ENCODE data around the gene ZWILCH. TPM values are rescaled to one million over a fixed set of nuclear protein-coding genes. Genes with fewer than 3 reads are reported as not detected.

The ZWILCH gene
- total and polyA plus RNA-seq, 5 donors from 2014 or later: 10.3 to 15.7 (median 11.6) TPM

- Histone ChIP-seq H3K9me3 (ENCODE audit: control insufficient read depth in 2 of 2, low read length in 2 of 2) (no peaks in the 10 kb centered on the region), H3K27me3 (ENCODE audit: control insufficient read depth, insufficient read depth, low read length) (no peaks in the 10 kb centered on the region), H3K4me3 (ENCODE audit: low read depth, low read length) (no peak overlapping the region), H3K27ac (ENCODE audit: insufficient read depth, low read length, poor library complexity, severe bottlenecking) (no peak overlapping the region), H3K36me3 (ENCODE audit: control insufficient read depth, insufficient read depth, low read length) (peaks cover 12% of the 10 kb centered on the region), H3K4me1 (ENCODE audit: control insufficient read depth, insufficient read depth, low read length, poor library complexity, severe bottlenecking) (no peaks in the 10 kb centered on the region)
- peaks cover 0 to 4% (median 0%) of the 10 kb centered on the region in 4 donors for H3K4me1 Mint-ChIP-seq
- H3K9me3 Mint-ChIP-seq: no peaks in the 10 kb centered on the region
- DNase-seq (no peak), ATAC-seq (ENCODE audit: low read depth in 2 of 2) (no peak)
- no peak overlapping the region for H3K27ac Mint-ChIP-seq
- peaks cover 32% of the 10 kb centered on the region for H3K36me3 Mint-ChIP-seq
- H3K4me3 Mint-ChIP-seq: peak overlapping the region in 2 of 4 donors; percentile 21 to 36
- no peaks in the 10 kb centered on the region for H3K27me3 Mint-ChIP-seq
Observed at GRCh38 chr15:66515901-66516322, 10.8 kb downstream of the ZWILCH start.

GRCh38 chr15:66523926-66524325 lies 18.8 kb downstream of the ZWILCH start:
- no peak for DNase-seq
- H3K36me3 Mint-ChIP-seq: peaks cover 27% of the 10 kb centered on the region
- H3K9me3 ChIP-seq (ENCODE audit: control insufficient read depth in 2 of 2, low read length in 2 of 2): no peaks in the 10 kb centered on the region
- ATAC-seq (ENCODE audit: low read depth in 2 of 2): no peak
- H3K4me1 ChIP-seq (ENCODE audit: control insufficient read depth, insufficient read depth, low read length, poor library complexity, severe bottlenecking): no peaks in the 10 kb centered on the region
- no peaks in the 10 kb centered on the region for H3K4me1 Mint-ChIP-seq
- H3K9me3 Mint-ChIP-seq: no peaks in the 10 kb centered on the region
- peaks cover 38% of the 10 kb centered on the region for H3K36me3 ChIP-seq (ENCODE audit: control insufficient read depth, insufficient read depth, low read length)
- H3K27ac ChIP-seq (ENCODE audit: insufficient read depth, low read length, poor library complexity, severe bottlenecking): no peak overlapping the region
- H3K27me3 Mint-ChIP-seq: no peaks in the 10 kb centered on the region
- H3K4me3 ChIP-seq (ENCODE audit: low read depth, low read length): no peak overlapping the region
- no peak overlapping the region for H3K4me3 Mint-ChIP-seq
- H3K27ac Mint-ChIP-seq: peak overlapping the region in 1 of 3 donors; percentile 47
- H3K27me3 ChIP-seq (ENCODE audit: control insufficient read depth, insufficient read depth, low read length): no peaks in the 10 kb centered on the region

- no peaks in the 10 kb centered on the region for H3K4me1 Mint-ChIP-seq
- no peak overlapping the region for H3K4me3 Mint-ChIP-seq
- Histone ChIP-seq H3K36me3 (ENCODE audit: control insufficient read depth, insufficient read depth, low read length) (peaks cover 42% of the 10 kb centered on the region), H3K9me3 (ENCODE audit: control insufficient read depth in 2 of 2, low read length in 2 of 2) (no peaks in the 10 kb centered on the region), H3K27ac (ENCODE audit: insufficient read depth, low read length, poor library complexity, severe bottlenecking) (no peak overlapping the region), H3K4me3 (ENCODE audit: low read depth, low read length) (no peak overlapping the region), H3K4me1 (ENCODE audit: control insufficient read depth, insufficient read depth, low read length, poor library complexity, severe bottlenecking) (no peaks in the 10 kb centered on the region), H3K27me3 (ENCODE audit: control insufficient read depth, insufficient read depth, low read length) (no peaks in the 10 kb centered on the region)
- H3K36me3 Mint-ChIP-seq: peaks cover 30% of the 10 kb centered on the region
- no peak for DNase-seq
- ATAC-seq (ENCODE audit: low read depth in 2 of 2): no peak
- peak overlapping the region in 1 of 3 donors; percentile 29 for H3K27ac Mint-ChIP-seq
- no peaks in the 10 kb centered on the region for H3K27me3 Mint-ChIP-seq
- no peaks in the 10 kb centered on the region for H3K9me3 Mint-ChIP-seq
Observed at GRCh38 chr15:66524838-66525237, 19.7 kb downstream of the ZWILCH start.

- peaks cover 24% of the 10 kb centered on the region for H3K36me3 ChIP-seq (ENCODE audit: control insufficient read depth, insufficient read depth, low read length)
- H3K36me3 Mint-ChIP-seq: peaks cover 38% of the 10 kb centered on the region
- H3K27me3 ChIP-seq (ENCODE audit: control insufficient read depth, insufficient read depth, low read length): no peaks in the 10 kb centered on the region
- H3K4me1 ChIP-seq (ENCODE audit: control insufficient read depth, insufficient read depth, low read length, poor library complexity, severe bottlenecking): no peaks in the 10 kb centered on the region
- DNase-seq (no peak), ATAC-seq (ENCODE audit: low read depth in 2 of 2) (no peak)
- no peak overlapping the region for H3K4me3 ChIP-seq (ENCODE audit: low read depth, low read length)
- H3K9me3 Mint-ChIP-seq: no peaks in the 10 kb centered on the region
- H3K4me3 Mint-ChIP-seq: no peak overlapping the region
- H3K27me3 Mint-ChIP-seq: no peaks in the 10 kb centered on the region
- H3K9me3 ChIP-seq (ENCODE audit: control insufficient read depth in 2 of 2, low read length in 2 of 2): no peaks in the 10 kb centered on the region
- H3K27ac Mint-ChIP-seq: no peak overlapping the region
- no peak overlapping the region for H3K27ac ChIP-seq (ENCODE audit: insufficient read depth, low read length, poor library complexity, severe bottlenecking)
- H3K4me1 Mint-ChIP-seq: no peaks in the 10 kb centered on the region
Observed at GRCh38 chr15:66535056-66535455, 29.9 kb downstream of the ZWILCH start.

- ATAC-seq (ENCODE audit: low read depth in 2 of 2) (no peak), DNase-seq (no peak)
- Mint-ChIP-seq H3K27ac (no peak overlapping the region), H3K4me1 (no peaks in the 10 kb centered on the region), H3K9me3 (no peaks in the 10 kb centered on the region), H3K36me3 (peaks cover 34% of the 10 kb centered on the region), H3K27me3 (no peaks in the 10 kb centered on the region), H3K4me3 (peak overlapping the region in 1 of 4 donors; percentile 39)
- Histone ChIP-seq H3K27me3 (ENCODE audit: control insufficient read depth, insufficient read depth, low read length) (no peaks in the 10 kb centered on the region), H3K9me3 (ENCODE audit: control insufficient read depth in 2 of 2, low read length in 2 of 2) (no peaks in the 10 kb centered on the region), H3K4me1 (ENCODE audit: control insufficient read depth, insufficient read depth, low read length, poor library complexity, severe bottlenecking) (no peaks in the 10 kb centered on the region), H3K36me3 (ENCODE audit: control insufficient read depth, insufficient read depth, low read length) (peaks cover 17% of the 10 kb centered on the region), H3K4me3 (ENCODE audit: low read depth, low read length) (no peak overlapping the region), H3K27ac (ENCODE audit: insufficient read depth, low read length, poor library complexity, severe bottlenecking) (no peak overlapping the region)
Observed at GRCh38 chr15:66542896-66543295, 37.8 kb downstream of the ZWILCH start.

GRCh38 chr15:66545255-66545654 lies 40.1 kb downstream of the ZWILCH start:
- Mint-ChIP-seq H3K9me3 (no peaks in the 10 kb centered on the region), H3K27me3 (no peaks in the 10 kb centered on the region), H3K36me3 (peaks cover 19% of the 10 kb centered on the region), H3K27ac (no peak overlapping the region), H3K4me3 (no peak overlapping the region), H3K4me1 (no peaks in the 10 kb centered on the region)
- no peak for ATAC-seq (ENCODE audit: low read depth in 2 of 2)
- H3K9me3 ChIP-seq (ENCODE audit: control insufficient read depth in 2 of 2, low read length in 2 of 2): no peaks in the 10 kb centered on the region
- no peak overlapping the region for H3K4me3 ChIP-seq (ENCODE audit: low read depth, low read length)
- DNase-seq: no peak
- H3K36me3 ChIP-seq (ENCODE audit: control insufficient read depth, insufficient read depth, low read length): peaks cover 17% of the 10 kb centered on the region
- H3K4me1 ChIP-seq (ENCODE audit: control insufficient read depth, insufficient read depth, low read length, poor library complexity, severe bottlenecking): no peaks in the 10 kb centered on the region
- no peaks in the 10 kb centered on the region for H3K27me3 ChIP-seq (ENCODE audit: control insufficient read depth, insufficient read depth, low read length)
- H3K27ac ChIP-seq (ENCODE audit: insufficient read depth, low read length, poor library complexity, severe bottlenecking): no peak overlapping the region

- H3K27me3 ChIP-seq (ENCODE audit: control insufficient read depth, insufficient read depth, low read length): no peaks in the 10 kb centered on the region
- no peaks in the 10 kb centered on the region for H3K4me1 ChIP-seq (ENCODE audit: control insufficient read depth, insufficient read depth, low read length, poor library complexity, severe bottlenecking)
- ATAC-seq (ENCODE audit: low read depth in 2 of 2) (no peak), DNase-seq (no peak)
- Mint-ChIP-seq H3K36me3 (peaks cover 4% of the 10 kb centered on the region), H3K4me1 (no peaks in the 10 kb centered on the region), H3K27ac (no peak overlapping the region), H3K4me3 (no peak overlapping the region), H3K27me3 (no peaks in the 10 kb centered on the region), H3K9me3 (peaks cover 0 to 5% (median 0%) of the 10 kb centered on the region in 7 donors)
- H3K9me3 ChIP-seq (ENCODE audit: control insufficient read depth in 2 of 2, low read length in 2 of 2): no peaks in the 10 kb centered on the region
- H3K36me3 ChIP-seq (ENCODE audit: control insufficient read depth, insufficient read depth, low read length): no peaks in the 10 kb centered on the region
- no peak overlapping the region for H3K27ac ChIP-seq (ENCODE audit: insufficient read depth, low read length, poor library complexity, severe bottlenecking)
- H3K4me3 ChIP-seq (ENCODE audit: low read depth, low read length): no peak overlapping the region
Observed at GRCh38 chr15:66555685-66556084, 50.6 kb downstream of the ZWILCH start.

GRCh38 chr15:66558271-66558670 lies 53.1 kb downstream of the ZWILCH start:
- no peaks in the 10 kb centered on the region for H3K27me3 Mint-ChIP-seq
- H3K27ac ChIP-seq (ENCODE audit: insufficient read depth, low read length, poor library complexity, severe bottlenecking): no peak overlapping the region
- no peak for ATAC-seq (ENCODE audit: low read depth in 2 of 2)

More at GRCh38 chr15:66558271-66558670, 53.1 kb downstream of the ZWILCH start:
- H3K36me3 Mint-ChIP-seq: no peaks in the 10 kb centered on the region
- Histone ChIP-seq H3K27me3 (ENCODE audit: control insufficient read depth, insufficient read depth, low read length) (no peaks in the 10 kb centered on the region), H3K4me1 (ENCODE audit: control insufficient read depth, insufficient read depth, low read length, poor library complexity, severe bottlenecking) (no peaks in the 10 kb centered on the region), H3K9me3 (ENCODE audit: control insufficient read depth in 2 of 2, low read length in 2 of 2) (no peaks in the 10 kb centered on the region), H3K4me3 (ENCODE audit: low read depth, low read length) (no peak overlapping the region), H3K36me3 (ENCODE audit: control insufficient read depth, insufficient read depth, low read length) (no peaks in the 10 kb centered on the region)
- H3K4me1 Mint-ChIP-seq: no peaks in the 10 kb centered on the region
- no peak overlapping the region for H3K4me3 Mint-ChIP-seq
- H3K27ac Mint-ChIP-seq: no peak overlapping the region
- H3K9me3 Mint-ChIP-seq: peaks cover 0 to 5% (median 0%) of the 10 kb centered on the region in 7 donors
- no peak for DNase-seq
